Keratinocyte (primary cell): Measurements from ENCODE around the gene NEU4.

ENCODE experiments used
- CTCF ChIP-seq, 3 experiments: IDR thresholded peaks in 1 of 3; conservative IDR thresholded peaks in 1 of 3; optimal IDR thresholded peaks in 1 of 3; 2 replicates in 2 of 3; 3 replicates in 1 of 3; pipeline versions ENCODE3 to v1.5.1; 2011; ENCODE audit warnings: low read length in 3 of 3, mild to moderate bottlenecking in 3 of 3, moderate library complexity in 2 of 3, control low read depth in 1 of 3, inconsistent platforms in 1 of 3; ENCODE audit not compliant: insufficient read depth in 2 of 3; ENCODE audit errors: extremely low read depth in 1 of 3
- EZH2 ChIP-seq: IDR thresholded peaks from one replicate; pipeline ENCODE4 v1.6.1; 2012; ENCODE audit warnings: inconsistent platforms, mild to moderate bottlenecking, low read length, moderate library complexity

DNA sequence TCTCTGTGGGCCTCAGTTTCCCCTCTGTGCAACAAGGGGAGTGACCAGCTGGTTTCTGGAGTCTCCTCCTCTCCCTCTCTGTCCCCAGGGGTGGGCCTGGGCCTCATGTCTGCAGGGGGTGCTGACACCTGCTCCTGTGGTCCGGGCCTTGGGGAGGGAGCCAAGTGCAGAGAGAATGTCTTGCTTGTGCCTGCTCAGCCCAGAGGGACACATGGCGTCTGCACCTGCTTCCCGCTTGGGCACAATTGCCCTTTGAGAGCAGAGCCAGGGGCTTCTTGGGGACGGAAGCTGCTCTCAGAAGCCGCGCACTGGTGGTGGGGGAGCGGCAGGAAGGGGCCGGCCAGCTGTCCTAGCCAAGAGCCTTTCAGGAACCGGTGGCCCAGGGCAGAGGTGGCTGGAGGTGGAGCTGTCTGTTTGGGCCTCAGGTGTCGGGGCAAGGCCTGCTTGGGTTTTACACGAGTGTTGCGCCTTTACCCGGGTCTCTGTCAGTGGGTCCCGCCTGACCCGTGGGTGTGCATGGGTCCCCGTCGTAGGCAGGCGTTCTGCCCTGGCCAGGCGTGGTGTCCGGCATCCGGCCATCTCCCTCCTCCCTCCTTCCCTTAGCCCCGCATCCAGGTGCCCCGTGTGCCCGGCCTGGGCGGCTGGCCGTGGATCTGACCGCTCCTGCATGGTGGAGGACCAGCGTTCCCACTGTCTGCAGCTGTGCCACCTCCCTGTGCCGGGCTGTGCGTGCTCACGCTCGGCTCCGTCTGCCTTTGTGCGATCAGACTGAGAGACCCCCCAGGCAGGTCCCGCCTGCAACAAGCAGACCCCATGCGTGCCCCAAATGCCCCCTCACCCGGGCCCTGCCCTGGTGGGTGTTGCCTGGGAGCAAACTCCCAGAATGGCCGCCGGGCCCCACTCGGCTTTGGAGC, 4.0 kb downstream of the NEU4 start:
- TF ChIP-seq CTCF (optimal IDR thresholded peaks at IDR 0.05 in 1 of 3, IDR thresholded peaks at IDR 0.05 in 1 of 3, conservative IDR thresholded peaks at IDR 0.05 in 1 of 3; ENCODE audit: extremely low read depth in 1 of 3, insufficient read depth in 2 of 3, low read length in 3 of 3) (no peak), EZH2 (no peak)
